Activated naive CD8-positive, alpha-beta T cell treated with anti-CD3 and anti-CD28 coated beads for 36 hours (primary cell): ENCODE data around the gene BRAT1. TPM values are rescaled to one million over a fixed set of nuclear protein-coding genes. Genes with fewer than 3 reads are reported as not detected.

Source experiments
- DNase-seq: peaks from one replicate; pipeline ENCODE4 v3.0.0; 2021
- H3K27ac Mint-ChIP-seq: one replicate; pipeline ENCODE4 v1.8.0; 2022; ENCODE audit warnings: mild to moderate bottlenecking, moderate library complexity, mixed read lengths
- H3K27me3 Mint-ChIP-seq: one replicate; pipeline ENCODE4 v1.8.0; 2022; ENCODE audit warnings: mild to moderate bottlenecking, mixed read lengths
- H3K36me3 Mint-ChIP-seq: one replicate; pipeline ENCODE4 v1.8.0; 2021; ENCODE audit warnings: mild to moderate bottlenecking, mixed read lengths
- H3K4me1 Mint-ChIP-seq: one replicate; pipeline ENCODE4 v1.8.0; 2021; ENCODE audit warnings: mixed read lengths
- H3K4me3 Mint-ChIP-seq: one replicate; pipeline ENCODE4 v1.8.0; 2022; ENCODE audit warnings: mild to moderate bottlenecking, moderate library complexity, mixed read lengths
- H3K9me3 Mint-ChIP-seq: one replicate; pipeline ENCODE4 v1.8.0; 2022; ENCODE audit warnings: mixed read lengths
- total RNA-seq, 2 experiments: library from RNA; stranded (reverse); gene quantifications; one replicate each; pipeline ENCODE4 v1.2.3, GENCODE V29; 2021

The BRAT1 gene
- total RNA-seq, 2 experiments from 2014 or later, result 36.4 to 37.8 TPM

DNA sequence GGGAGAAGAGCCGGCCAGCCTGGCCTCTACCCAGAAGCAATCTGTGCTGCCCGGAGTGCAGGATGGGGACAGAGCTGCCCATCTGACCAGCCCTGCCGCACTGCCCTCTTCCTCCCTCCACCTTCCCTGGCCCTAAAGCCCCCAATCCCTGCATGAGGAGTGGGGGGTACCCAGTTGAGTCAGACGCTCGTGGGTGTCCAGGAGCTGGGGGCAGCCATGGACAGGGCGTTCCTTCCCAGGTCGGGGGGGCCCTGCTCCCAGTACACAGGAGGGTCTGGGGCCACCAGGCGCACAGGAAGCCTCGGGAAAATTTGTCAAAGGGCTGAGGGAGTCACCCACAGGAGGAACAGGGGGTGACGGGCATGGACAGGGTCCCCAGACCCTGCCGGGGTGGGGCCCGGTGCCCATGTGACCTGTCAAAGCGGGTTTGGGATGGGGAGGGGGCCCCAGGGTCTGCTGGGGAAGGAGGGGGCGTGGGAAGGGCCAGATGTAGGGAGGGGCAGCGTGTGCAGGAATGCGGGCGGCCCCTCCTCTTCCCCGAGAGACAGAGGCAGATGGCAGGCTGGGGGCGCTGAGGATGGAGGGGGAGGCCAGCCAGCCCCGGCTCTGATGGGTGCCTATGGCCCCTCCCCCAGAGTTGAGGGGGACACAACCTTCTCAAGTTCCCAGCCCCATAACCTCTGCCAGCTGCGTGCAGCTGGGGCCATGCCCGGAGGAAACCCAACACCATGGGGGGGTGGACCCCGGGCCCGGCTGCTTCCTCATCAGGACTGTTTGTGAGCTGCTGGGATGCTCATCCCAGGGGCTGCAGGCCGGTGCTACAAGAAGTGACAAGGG lies 57.6 kb downstream of the BRAT1 start:
- Mint-ChIP-seq H3K4me1 (no peaks in the 10 kb centered on the region), H3K9me3 (no peaks in the 10 kb centered on the region), H3K27me3 (no peaks in the 10 kb centered on the region), H3K36me3 (no peaks in the 10 kb centered on the region), H3K27ac (no peak overlapping the region), H3K4me3 (no peak overlapping the region)
- no peak for DNase-seq

DNA sequence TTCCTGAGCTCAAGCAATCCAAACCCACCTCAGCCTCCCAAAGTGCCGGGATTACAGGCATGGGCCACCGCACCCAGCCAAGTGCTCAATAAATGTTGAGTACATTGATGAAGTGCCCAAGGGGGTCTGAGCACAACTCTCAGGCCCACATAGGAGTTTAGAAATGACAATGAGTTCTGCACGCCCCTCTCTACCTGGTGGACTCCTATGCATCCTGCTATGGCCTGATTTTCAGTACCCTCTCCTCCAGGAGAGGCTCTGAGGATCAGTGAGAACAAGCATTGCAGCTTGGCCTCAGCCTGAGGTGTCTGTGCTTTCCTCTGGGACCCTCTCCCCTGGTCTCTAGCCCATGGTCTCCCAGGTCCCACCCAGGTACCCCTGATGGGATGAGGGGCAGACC lies 58.3 kb downstream of the BRAT1 start:
- Mint-ChIP-seq H3K4me1 (no peaks in the 10 kb centered on the region), H3K27me3 (no peaks in the 10 kb centered on the region), H3K4me3 (no peak overlapping the region), H3K27ac (no peak overlapping the region), H3K36me3 (no peaks in the 10 kb centered on the region), H3K9me3 (peaks cover under 1% of the 10 kb centered on the region)
- no peak for DNase-seq

DNA sequence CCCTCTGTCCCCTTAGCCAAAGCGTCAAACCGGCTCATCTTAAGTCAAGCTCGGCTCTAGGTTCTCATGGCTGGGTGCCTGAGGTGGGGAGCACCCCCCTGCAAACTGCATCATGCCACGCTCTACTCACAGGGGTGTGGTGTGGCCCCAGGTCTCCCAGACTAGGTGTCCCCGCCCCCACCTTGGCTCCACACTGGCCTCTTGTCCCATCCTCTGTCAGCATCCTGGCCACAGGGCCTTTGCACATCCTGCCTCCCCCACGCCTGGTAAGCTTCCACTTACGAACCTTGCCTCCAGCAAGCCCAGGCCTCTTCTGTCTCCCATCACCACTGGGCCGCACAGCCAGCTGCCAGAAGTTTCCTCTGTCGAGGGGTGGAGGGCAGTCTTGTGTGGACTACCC lies 58.9 kb downstream of the BRAT1 start:
- Mint-ChIP-seq H3K4me1 (no peaks in the 10 kb centered on the region), H3K27me3 (no peaks in the 10 kb centered on the region), H3K4me3 (no peak overlapping the region), H3K36me3 (no peaks in the 10 kb centered on the region), H3K9me3 (peaks cover 2% of the 10 kb centered on the region), H3K27ac (no peak overlapping the region)
- DNase-seq, result no peak

DNA sequence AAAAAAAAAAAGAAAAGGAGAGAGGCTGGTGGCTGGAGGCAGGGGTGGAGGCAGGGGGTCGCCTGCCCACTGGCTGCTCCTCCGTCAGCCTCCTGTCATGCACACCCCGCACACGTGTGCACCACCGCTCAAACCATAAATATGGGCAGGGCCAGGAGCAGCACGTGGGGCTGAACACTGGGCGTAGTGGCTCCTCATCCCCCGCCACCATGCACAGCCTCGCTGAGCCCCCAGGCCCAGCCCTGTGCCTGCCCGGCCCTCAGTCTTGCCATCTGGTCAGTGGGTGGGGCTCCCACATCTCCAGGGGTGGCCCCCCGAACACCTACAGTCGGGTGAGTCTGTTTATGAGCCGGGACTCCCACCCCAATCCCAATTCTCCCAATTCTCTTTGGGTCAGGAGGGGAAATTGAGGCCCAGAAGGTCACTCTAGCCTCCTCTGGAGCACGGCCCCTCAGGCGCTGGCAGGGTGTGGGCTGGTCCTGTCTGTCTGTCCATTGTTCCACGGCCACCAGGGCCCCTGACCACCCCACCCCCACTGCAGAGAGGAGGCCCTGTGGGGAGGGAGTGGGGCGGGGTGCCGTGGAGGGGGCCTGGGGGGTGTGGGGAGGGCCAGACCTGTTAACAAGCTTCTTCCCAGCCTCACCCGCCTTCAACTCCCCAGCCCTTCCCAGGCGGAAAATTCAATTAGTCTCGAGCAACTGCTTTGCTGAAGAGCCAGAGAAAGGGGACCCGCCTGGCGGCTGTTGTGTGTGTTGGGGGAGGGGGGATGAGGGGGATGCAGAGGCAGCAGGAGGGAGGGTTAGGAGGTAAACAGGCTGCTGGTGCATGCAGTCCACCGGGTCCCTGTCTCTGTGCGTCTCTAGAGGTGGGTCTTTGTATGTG lies 59.7 kb downstream of the BRAT1 start:
- no peak overlapping the region for H3K27ac Mint-ChIP-seq
- DNase-seq, result no peak
- H3K9me3 Mint-ChIP-seq, result peaks cover 2% of the 10 kb centered on the region
- no peak overlapping the region for H3K4me3 Mint-ChIP-seq
- H3K27me3 Mint-ChIP-seq, result no peaks in the 10 kb centered on the region
- H3K36me3 Mint-ChIP-seq, result no peaks in the 10 kb centered on the region
- H3K4me1 Mint-ChIP-seq, result no peaks in the 10 kb centered on the region

DNA sequence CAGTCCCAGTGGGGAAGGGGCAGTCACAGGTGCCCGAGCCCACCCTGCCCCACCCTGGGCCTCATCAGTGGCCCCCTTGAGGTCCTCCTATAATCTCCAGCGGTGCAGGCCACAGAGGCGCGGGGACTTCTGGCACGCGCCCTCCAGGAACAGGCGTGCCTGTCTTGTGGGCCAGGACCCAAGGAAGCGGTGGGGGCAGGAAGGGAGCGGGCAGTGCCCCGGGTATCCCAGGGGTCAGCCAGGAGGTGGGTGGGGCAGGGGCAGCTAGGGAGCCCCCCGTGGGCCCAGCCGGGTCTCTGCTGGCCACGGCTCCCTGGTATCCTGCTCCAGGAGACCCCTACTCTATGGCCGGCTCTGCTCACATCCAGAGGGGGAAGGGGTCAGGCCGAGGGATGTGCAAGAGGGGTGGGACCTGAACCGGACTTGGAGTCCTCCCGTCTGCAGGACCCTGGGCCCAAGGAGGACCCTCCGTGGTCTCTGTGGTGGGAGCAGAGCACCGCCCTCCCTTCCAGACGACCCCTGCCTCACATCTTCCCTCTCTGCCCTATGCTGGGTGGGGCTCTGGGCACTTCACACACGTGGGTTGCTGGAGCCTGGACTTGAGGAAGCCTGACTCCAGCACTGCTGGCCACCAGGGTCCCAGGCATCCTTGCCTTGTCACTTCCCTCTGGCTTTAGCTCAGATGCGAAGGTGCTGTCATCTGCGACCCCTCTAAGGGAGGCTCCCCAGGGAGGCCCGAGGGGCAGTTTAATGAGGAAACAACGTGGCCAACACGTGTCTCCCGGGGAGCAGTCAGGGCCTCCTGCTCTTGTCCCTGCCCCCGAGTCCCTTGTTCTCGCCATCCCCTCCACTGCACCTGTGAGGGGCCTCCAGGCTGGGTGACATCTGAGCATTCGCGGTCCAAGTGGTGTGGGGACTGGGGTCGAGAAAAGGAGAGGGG lies 60.9 kb downstream of the BRAT1 start:
- Mint-ChIP-seq H3K36me3 (no peaks in the 10 kb centered on the region), H3K27ac (no peak overlapping the region), H3K4me1 (no peaks in the 10 kb centered on the region), H3K4me3 (no peak overlapping the region), H3K9me3 (peaks cover 2% of the 10 kb centered on the region), H3K27me3 (no peaks in the 10 kb centered on the region)
- DNase-seq, result no peak

DNA sequence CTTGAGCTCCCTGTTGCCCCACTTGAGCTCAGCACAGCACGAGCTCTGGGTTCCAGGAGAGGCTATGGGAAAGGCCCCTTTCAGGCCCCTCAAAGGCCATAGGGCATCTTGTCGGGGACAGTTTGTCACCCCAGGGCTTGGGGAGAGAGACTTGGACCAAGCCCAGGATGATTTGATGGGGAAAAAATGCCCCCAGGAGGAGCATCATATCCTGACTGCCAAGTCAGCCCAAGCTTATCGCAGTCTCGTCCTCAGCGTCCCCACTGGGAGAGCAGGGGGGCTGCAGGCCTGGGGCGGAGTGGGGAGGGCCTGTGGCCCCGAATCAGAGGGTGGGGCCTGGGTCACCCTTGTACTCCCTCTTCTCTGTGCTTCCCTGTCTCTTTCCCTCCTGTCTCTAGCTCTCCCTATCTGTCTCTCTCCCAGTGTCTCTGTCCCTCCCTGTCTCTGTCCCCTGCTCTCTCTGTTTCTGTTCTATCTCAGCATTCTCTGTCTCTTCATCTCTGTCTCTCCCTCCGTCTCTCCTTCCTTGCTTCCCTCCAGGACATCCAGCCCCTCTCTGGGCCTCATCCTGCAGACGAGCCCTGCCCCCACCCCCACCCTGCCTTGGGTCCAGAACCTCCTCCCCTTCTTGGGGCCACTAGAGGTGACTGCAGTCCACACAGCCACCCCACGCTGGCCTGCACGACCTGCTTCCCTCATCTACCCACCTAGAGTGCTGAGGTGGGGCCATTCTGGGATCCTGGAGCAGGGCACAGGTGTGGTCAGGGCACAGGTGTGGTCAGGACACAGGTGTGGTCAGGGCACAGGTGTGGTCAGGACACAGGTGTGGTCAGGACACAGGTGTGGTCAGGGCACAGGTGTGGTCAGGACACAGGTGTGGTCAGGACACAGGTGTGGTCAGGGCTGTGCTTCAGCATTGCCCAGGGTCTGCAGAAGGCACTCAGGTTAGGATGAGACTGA lies 61.8 kb downstream of the BRAT1 start:
- no peaks in the 10 kb centered on the region for H3K27me3 Mint-ChIP-seq
- no peaks in the 10 kb centered on the region for H3K36me3 Mint-ChIP-seq
- H3K4me3 Mint-ChIP-seq, result no peak overlapping the region
- DNase-seq, result no peak
- H3K9me3 Mint-ChIP-seq, result peaks cover 2% of the 10 kb centered on the region
- H3K4me1 Mint-ChIP-seq, result peaks cover 1% of the 10 kb centered on the region
- no peak overlapping the region for H3K27ac Mint-ChIP-seq

DNA sequence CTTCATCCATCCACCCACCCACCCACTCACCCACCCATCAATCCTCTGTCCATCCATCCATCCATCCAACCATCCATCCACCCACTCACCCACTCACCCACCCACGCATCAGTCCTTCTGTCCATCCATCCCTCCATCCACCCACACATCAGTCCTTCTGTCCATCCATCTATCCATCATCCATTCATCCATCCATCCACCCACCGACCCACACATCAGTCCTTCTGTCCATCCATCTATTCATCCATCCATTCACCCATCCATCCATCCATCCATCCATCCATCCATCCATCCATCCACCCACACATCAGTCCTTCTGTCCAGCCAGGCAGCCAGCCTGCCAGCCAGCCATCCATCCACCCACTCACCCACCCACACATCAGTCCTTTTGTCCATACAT lies 63.3 kb downstream of the BRAT1 start:
- H3K4me1 Mint-ChIP-seq, result peaks cover 1% of the 10 kb centered on the region
- no peaks in the 10 kb centered on the region for H3K27me3 Mint-ChIP-seq
- DNase-seq, result no peak
- peaks cover 2% of the 10 kb centered on the region for H3K9me3 Mint-ChIP-seq
- H3K4me3 Mint-ChIP-seq, result no peak overlapping the region
- no peaks in the 10 kb centered on the region for H3K36me3 Mint-ChIP-seq
- H3K27ac Mint-ChIP-seq, result peak overlapping the region; percentile 49

DNA sequence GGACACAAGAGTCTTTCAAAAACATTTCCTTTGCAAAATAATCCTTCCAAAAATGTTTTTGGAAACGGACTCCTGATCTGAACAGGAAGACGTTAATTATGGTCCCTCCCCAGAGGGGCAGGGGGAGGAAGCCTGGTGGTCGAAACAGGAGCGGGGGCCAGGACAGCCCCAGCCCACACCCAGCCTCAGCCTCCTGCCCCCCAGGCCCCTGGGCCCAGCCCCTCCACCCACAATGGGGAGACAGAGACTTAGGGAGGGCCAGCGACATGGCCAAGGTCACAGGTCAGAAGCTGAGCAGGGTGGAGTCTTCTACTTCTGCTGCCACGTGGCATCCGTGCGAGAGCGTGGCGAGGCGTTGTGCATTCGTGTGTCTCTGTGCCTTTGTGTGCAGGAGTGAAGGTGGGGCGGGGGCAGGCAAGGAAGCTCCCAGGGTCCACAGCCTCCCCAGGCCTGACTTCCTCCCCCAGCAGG lies 65.1 kb downstream of the BRAT1 start:
- H3K4me1 Mint-ChIP-seq, result peaks cover 1% of the 10 kb centered on the region
- H3K9me3 Mint-ChIP-seq, result peaks cover 2% of the 10 kb centered on the region
- no peaks in the 10 kb centered on the region for H3K27me3 Mint-ChIP-seq
- H3K27ac Mint-ChIP-seq, result no peak overlapping the region
- no peak for DNase-seq
- no peaks in the 10 kb centered on the region for H3K36me3 Mint-ChIP-seq
- no peak overlapping the region for H3K4me3 Mint-ChIP-seq

DNA sequence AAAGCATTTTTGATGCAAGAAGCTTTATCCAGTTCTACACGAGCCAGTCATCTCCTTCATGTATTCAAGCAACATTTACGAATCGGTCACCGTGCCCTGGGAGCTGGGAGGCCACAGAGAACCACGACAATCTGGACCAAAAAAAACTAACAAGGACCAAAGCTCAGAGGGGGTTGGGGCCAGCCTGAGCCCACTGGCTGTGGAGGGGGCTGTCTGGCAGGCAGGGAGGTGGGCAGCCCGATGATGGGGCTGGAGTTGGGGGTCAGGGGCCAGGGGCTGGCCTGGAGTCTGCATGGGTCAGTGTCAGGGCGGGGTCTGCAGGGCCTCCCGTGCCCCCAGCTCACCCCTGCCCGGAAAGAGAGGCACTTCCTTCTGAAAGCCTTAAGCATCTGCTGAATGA lies 66.6 kb downstream of the BRAT1 start:
- Mint-ChIP-seq H3K4me1 (peaks cover 1% of the 10 kb centered on the region), H3K27me3 (no peaks in the 10 kb centered on the region), H3K9me3 (peaks cover 2% of the 10 kb centered on the region), H3K27ac (no peak overlapping the region), H3K36me3 (no peaks in the 10 kb centered on the region), H3K4me3 (no peak overlapping the region)
- no peak for DNase-seq

DNA sequence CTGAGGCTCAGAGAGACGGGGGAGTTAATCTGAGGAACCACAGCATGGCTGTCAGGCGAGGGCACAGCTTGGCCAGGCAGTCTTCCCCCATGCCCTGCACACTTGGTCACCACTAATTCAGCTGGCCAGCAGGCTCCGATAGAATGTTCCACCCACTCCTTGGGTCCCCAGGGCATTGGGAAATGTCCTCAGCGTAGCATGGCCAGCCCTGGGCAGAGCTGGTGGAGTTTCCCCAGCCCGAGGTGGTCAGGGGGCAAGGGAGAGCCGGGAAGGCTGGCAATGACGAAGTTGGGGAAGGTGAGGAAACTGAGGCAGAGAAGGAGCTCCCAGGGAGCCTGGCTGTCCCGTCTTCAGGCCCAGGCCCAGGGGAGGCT lies 67.1 kb downstream of the BRAT1 start:
- peaks cover 1% of the 10 kb centered on the region for H3K4me1 Mint-ChIP-seq
- peaks cover 2% of the 10 kb centered on the region for H3K9me3 Mint-ChIP-seq
- no peaks in the 10 kb centered on the region for H3K36me3 Mint-ChIP-seq
- H3K27ac Mint-ChIP-seq, result no peak overlapping the region
- DNase-seq, result no peak
- no peak overlapping the region for H3K4me3 Mint-ChIP-seq
- no peaks in the 10 kb centered on the region for H3K27me3 Mint-ChIP-seq

Other genes starting within 250 kb of the BRAT1 start
- 10 to 100 TPM; 45.6 to 48.7 TPM for gene SNX8, start 241.1 kb downstream of the BRAT1 start, total RNA-seq
- 100 to 1,000 TPM; 315 to 319 TPM for gene EIF3B, start 200.7 kb downstream of the BRAT1 start, total RNA-seq
- 1 to 10 TPM; 3.1 to 3.2 TPM for gene CHST12, start 151.9 kb downstream of the BRAT1 start, total RNA-seq
- gene GRIFIN, start 79.1 kb downstream of the BRAT1 start, total RNA-seq, result not detected
- gene LFNG, start 35.8 kb downstream of the BRAT1 start, total RNA-seq, result 10 to 100 TPM; 21.0 to 25.8 TPM
- gene IQCE, start 3.5 kb upstream of the BRAT1 start, total RNA-seq, result 1 to 10 TPM; 5.4 to 6.1 TPM
- 10 to 100 TPM; 26.8 to 27.2 TPM for gene TTYH3, start 76.5 kb upstream of the BRAT1 start, total RNA-seq
- under 1 TPM in 1 of 2 experiments, not detected in 1; 0.04 TPM for gene AMZ1, start 132.7 kb upstream of the BRAT1 start, total RNA-seq